K562 (cell line): ENCODE measurements around the gene SNX25. TPM values are rescaled to one million over a fixed set of nuclear protein-coding genes. Genes with fewer than 3 reads are reported as not detected.
A peak's percentile ranks its signal among the peaks of the same experiment; 100 is the strongest.

Source experiments
- ARNT ChIP-seq, 2 experiments: fragments of 450-650 bp; IDR thresholded peaks; 2 replicates each; pipeline ENCODE4 v1.6.1; 2016; ENCODE audit warnings: mild to moderate bottlenecking in 1 of 2
- CAMTA2 ChIP-seq: fragments of 250-450 bp; sonication (Bioruptor Pico); conservative IDR thresholded peaks from 2 replicates; pipeline ENCODE4 v1.5.1; 2022
- CBX3 ChIP-seq, 2 experiments: IDR thresholded peaks; 1 replicate in 1 of 2; 2 replicates in 1 of 2; pipeline ENCODE4 v1.6.1; 2012; ENCODE audit warnings: inconsistent platforms in 2 of 2, low read length in 2 of 2, borderline replicate concordance in 1 of 2, control low read depth in 1 of 2
- GTF2A2 ChIP-seq: IDR thresholded peaks from 2 replicates; pipeline ENCODE4 v1.6.1; 2016; ENCODE audit warnings: mild to moderate bottlenecking, missing genetic modification characterization, missing compliant biosample characterization
- HDAC3 ChIP-seq: fragments of 450-650 bp; IDR thresholded peaks from 2 replicates; pipeline ENCODE4 v1.6.1; 2018; ENCODE audit warnings: borderline replicate concordance, mild to moderate bottlenecking, moderate library complexity; ENCODE audit not compliant: partially characterized antibody
- SAFB ChIP-seq: fragments of 200-400 bp; formaldehyde crosslinking; IDR thresholded peaks from 2 replicates; pipeline ENCODE4 v1.6.1; 2017; ENCODE audit warnings: low read depth, low read length, borderline replicate concordance
- SMARCA4 ChIP-seq: fragments of 450-650 bp; IDR thresholded peaks from 2 replicates; pipeline ENCODE4 v1.6.1; 2016
- SRSF3 ChIP-seq: fragments of 200-400 bp; formaldehyde crosslinking; IDR thresholded peaks from 2 replicates; pipeline ENCODE4 v1.6.1; 2016; ENCODE audit warnings: mild to moderate bottlenecking, low read length, moderate library complexity; ENCODE audit not compliant: insufficient read depth
- TEAD1 ChIP-seq, 2 experiments: fragments of 450-650 bp in 1 of 2; sonication (generic) in 1 of 2; formaldehyde crosslinking; IDR thresholded peaks; 2 replicates each; pipeline versions ENCODE4 v1.4.0 to v1.8.0; 2020 to 2022; ENCODE audit warnings: mild to moderate bottlenecking in 2 of 2, missing genetic modification reagents in 1 of 2
- ZEB2 ChIP-seq: fragments of 450-650 bp; IDR thresholded peaks from 2 replicates; pipeline ENCODE4 v1.6.1; 2016
- ZNF384 ChIP-seq: IDR thresholded peaks from 2 replicates; pipeline ENCODE4 v1.6.1; 2012; ENCODE audit warnings: low read depth, low read length, improper control_type of control experiment
- polyA plus RNA-seq, 8 experiments: library from polyadenylated mRNA; depleted of rRNA in 4 of 8; stranded (reverse) in 5 of 8; unstranded in 3 of 8; fragments of >200 nt; fragmentation: Nextera tagmentation in 2 of 8; fragmentation: Illumina TruSeq in 1 of 8; extraction: Ambion mirVana in 2 of 8; extraction: Trizol in 1 of 8; gene quantifications; 2 replicates each; pipeline versions ENCODE4 v1.2.1 to v1.2.3, GENCODE V29; 2011 to 2014; ENCODE audit warnings: inconsistent platforms in 1 of 8, missing spikeins in 1 of 8
- total RNA-seq, 7 experiments: library from RNA; depleted of rRNA in 6 of 7; stranded (reverse); fragments of >200 nt in 6 of 7; fragmentation: Illumina TruSeq in 2 of 7; extraction: Trizol in 2 of 7; gene quantifications; 2 replicates each; pipeline versions ENCODE4 v1.2.1 to v1.2.3, GENCODE V29; 2011 to 2021; ENCODE audit warnings: low replicate concordance in 1 of 7
- TF ChIP-seq, protein P1 (sequence below): IDR thresholded peaks from 3 replicates; pipeline ENCODE4 v1.6.1; 2011; ENCODE audit warnings: borderline replicate concordance, mild to moderate bottlenecking; ENCODE audit not compliant: insufficient read length, insufficient read depth
- TF ChIP-seq, protein P2 (sequence below): sonication (generic); formaldehyde crosslinking; IDR thresholded peaks from 2 replicates; pipeline ENCODE4 v1.4.0; 2020; ENCODE audit warnings: mild to moderate bottlenecking, missing genetic modification reagents
- TF ChIP-seq, protein P3 (sequence below): fragments of 450-650 bp; formaldehyde crosslinking; IDR thresholded peaks from 2 replicates; pipeline ENCODE4 v1.4.0; 2020; ENCODE audit warnings: mild to moderate bottlenecking, mixed read lengths
- TF ChIP-seq, protein P4 (sequence below): fragments of 250-450 bp; sonication (Bioruptor Pico); IDR thresholded peaks from 2 replicates; pipeline ENCODE4 v1.4.0; 2020
- TF ChIP-seq, protein P5 (sequence below), 2 experiments: IDR thresholded peaks; 2 replicates each; pipeline ENCODE4 v1.6.1; 2012; ENCODE audit warnings: improper control_type of control experiment in 2 of 2, low read depth in 2 of 2, low read length in 2 of 2, borderline replicate concordance in 1 of 2
- TF ChIP-seq, protein P6 (sequence below): fragments of 450-650 bp; IDR thresholded peaks from 2 replicates; pipeline ENCODE4 v1.6.1; 2016; ENCODE audit warnings: antibody characterized with exemption

The SNX25 gene
- total and polyA plus RNA-seq, 9 of the 15 experiments (the other 6 are each of a cell fraction or from before 2014, with no cell fraction given), result 2.5 to 23.4 (median 13.3) TPM

DNA sequence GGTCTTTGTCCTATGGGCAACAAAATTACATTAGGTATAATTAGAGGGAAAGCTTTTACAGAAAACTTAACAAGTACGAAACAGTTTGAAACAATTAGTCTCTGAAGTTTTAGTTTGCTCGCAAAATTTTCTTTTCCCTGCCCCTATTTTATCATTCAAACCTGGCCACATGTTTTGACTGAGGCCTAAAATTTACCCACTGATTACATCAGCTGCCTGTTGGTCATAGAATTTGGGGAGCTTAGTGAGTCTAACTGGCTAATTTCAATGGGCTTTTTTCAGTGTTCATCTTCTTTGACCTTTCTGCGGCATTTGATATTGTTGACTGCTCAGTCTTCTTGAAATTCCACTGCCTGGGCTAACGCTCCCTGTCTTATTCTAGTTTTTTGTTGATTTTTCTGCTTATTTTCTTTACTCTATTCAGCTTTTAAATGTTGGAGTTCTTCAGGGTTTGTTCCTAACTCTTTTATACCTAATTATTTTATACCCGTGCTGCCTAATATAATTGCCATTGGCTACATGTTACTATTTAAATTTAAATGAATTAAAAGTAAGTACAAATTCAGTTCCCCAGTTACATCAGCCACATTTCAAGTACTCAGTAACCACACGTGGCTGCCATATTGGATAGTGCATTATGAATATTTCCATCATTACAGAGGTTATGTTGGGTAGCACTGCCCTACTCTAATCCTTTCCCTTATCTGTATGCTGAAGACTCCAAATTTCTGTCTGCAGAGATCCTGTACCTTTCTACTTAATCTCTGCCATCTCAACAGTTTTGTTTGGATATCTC is 87.5 kb downstream of the SNX25 start (continued):
- TF ChIP-seq CBX3 (IDR thresholded peaks at IDR 0.05; ENCODE audit: borderline replicate concordance in 1 of 2, low read length in 2 of 2) (peak in 1 of 2 experiments; percentile 42; a peak in 1 of 3 replicates), SMARCA4 (peak; percentile 48; the same call in 1 of the 2 replicates), ARNT (IDR thresholded peaks at IDR 0.05) (peak in 1 of 2 experiments; percentile 35; a peak in 1 of 4 replicates), SAFB (no peak), GTF2A2 (tag) (peak; percentile 83; the same call in 1 of the 2 replicates), HDAC3 (no peak), TEAD1 (CRISPR knock-in tag; IDR thresholded peaks at IDR 0.05) (peak in 1 of 2 experiments; percentile 52; a peak in 1 of 4 replicates), ZNF384 (no peak), SRSF3 (no peak), ZEB2 (no peak), CAMTA2 (CRISPR knock-in tag) (no peak)
- TF ChIP-seq, protein P1, sequence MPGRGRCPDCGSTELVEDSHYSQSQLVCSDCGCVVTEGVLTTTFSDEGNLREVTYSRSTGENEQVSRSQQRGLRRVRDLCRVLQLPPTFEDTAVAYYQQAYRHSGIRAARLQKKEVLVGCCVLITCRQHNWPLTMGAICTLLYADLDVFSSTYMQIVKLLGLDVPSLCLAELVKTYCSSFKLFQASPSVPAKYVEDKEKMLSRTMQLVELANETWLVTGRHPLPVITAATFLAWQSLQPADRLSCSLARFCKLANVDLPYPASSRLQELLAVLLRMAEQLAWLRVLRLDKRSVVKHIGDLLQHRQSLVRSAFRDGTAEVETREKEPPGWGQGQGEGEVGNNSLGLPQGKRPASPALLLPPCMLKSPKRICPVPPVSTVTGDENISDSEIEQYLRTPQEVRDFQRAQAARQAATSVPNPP, result no peak
- TF ChIP-seq, protein P2, sequence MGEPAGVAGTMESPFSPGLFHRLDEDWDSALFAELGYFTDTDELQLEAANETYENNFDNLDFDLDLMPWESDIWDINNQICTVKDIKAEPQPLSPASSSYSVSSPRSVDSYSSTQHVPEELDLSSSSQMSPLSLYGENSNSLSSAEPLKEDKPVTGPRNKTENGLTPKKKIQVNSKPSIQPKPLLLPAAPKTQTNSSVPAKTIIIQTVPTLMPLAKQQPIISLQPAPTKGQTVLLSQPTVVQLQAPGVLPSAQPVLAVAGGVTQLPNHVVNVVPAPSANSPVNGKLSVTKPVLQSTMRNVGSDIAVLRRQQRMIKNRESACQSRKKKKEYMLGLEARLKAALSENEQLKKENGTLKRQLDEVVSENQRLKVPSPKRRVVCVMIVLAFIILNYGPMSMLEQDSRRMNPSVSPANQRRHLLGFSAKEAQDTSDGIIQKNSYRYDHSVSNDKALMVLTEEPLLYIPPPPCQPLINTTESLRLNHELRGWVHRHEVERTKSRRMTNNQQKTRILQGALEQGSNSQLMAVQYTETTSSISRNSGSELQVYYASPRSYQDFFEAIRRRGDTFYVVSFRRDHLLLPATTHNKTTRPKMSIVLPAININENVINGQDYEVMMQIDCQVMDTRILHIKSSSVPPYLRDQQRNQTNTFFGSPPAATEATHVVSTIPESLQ, result no peak
- TF ChIP-seq, protein P3, sequence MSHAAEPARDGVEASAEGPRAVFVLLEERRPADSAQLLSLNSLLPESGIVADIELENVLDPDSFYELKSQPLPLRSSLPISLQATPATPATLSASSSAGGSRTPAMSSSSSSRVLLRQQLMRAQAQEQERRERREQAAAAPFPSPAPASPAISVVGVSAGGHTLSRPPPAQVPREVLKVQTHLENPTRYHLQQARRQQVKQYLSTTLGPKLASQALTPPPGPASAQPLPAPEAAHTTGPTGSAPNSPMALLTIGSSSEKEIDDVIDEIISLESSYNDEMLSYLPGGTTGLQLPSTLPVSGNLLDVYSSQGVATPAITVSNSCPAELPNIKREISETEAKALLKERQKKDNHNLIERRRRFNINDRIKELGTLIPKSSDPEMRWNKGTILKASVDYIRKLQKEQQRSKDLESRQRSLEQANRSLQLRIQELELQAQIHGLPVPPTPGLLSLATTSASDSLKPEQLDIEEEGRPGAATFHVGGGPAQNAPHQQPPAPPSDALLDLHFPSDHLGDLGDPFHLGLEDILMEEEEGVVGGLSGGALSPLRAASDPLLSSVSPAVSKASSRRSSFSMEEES (CRISPR knock-in tag), result no peak
- TF ChIP-seq, protein P4, sequence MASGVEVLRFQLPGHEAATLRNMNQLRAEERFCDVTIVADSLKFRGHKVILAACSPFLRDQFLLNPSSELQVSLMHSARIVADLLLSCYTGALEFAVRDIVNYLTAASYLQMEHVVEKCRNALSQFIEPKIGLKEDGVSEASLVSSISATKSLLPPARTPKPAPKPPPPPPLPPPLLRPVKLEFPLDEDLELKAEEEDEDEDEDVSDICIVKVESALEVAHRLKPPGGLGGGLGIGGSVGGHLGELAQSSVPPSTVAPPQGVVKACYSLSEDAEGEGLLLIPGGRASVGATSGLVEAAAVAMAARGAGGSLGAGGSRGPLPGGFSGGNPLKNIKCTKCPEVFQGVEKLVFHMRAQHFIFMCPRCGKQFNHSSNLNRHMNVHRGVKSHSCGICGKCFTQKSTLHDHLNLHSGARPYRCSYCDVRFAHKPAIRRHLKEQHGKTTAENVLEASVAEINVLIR (CRISPR knock-in tag), result no peak
- TF ChIP-seq, protein P5, sequence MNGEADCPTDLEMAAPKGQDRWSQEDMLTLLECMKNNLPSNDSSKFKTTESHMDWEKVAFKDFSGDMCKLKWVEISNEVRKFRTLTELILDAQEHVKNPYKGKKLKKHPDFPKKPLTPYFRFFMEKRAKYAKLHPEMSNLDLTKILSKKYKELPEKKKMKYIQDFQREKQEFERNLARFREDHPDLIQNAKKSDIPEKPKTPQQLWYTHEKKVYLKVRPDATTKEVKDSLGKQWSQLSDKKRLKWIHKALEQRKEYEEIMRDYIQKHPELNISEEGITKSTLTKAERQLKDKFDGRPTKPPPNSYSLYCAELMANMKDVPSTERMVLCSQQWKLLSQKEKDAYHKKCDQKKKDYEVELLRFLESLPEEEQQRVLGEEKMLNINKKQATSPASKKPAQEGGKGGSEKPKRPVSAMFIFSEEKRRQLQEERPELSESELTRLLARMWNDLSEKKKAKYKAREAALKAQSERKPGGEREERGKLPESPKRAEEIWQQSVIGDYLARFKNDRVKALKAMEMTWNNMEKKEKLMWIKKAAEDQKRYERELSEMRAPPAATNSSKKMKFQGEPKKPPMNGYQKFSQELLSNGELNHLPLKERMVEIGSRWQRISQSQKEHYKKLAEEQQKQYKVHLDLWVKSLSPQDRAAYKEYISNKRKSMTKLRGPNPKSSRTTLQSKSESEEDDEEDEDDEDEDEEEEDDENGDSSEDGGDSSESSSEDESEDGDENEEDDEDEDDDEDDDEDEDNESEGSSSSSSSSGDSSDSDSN (IDR thresholded peaks at IDR 0.05; ENCODE audit: borderline replicate concordance in 1 of 2, low read depth in 2 of 2, low read length in 2 of 2), result no peak
- TF ChIP-seq, protein P6, sequence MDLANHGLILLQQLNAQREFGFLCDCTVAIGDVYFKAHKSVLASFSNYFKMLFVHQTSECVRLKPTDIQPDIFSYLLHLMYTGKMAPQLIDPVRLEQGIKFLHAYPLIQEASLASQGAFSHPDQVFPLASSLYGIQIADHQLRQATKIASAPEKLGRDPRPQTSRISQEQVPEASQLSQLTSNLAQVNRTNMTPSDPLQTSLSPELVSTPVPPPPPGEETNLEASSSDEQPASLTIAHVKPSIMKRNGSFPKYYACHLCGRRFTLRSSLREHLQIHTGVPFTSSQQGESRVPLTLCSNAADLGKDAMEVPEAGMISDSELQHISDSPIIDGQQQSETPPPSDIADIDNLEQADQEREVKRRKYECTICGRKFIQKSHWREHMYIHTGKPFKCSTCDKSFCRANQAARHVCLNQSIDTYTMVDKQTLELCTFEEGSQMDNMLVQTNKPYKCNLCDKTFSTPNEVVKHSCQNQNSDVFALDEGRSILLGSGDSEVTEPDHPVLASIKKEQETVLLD, result no peak
